Measurements from ENCODE around the gene OGFOD1.

DNA sequence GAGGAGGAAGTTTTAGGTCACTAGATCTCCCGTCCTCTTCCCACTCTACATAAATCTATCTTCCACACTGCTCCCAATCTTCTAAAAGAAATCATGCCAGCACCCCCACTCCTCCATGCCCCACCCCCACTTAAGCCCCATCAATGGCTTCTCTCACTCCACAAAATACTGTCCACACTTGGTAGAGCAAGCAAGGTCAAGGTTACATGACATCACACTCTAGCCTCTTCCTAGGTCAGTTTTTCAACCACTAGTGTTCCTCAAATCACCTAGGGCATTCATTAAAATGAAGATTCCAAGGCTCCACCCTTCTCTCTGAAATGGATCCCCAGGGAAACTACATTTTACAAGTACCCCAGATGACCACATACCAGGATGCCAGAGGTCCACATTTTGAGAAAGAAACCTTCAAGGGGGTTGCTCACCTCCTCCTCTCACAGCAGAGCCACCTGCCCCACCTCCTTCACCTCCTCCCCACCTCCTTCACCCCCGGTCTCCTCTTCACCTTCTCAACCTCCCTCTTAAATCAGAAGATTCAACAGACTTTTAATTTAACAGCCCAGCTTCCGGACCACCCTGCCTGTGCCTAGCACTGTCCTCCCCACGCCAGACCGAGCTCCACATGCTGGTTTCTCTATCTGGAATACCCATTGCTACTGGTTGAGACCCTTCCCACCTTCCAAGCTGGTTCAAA is 29.2 kb upstream of the OGFOD1 start:
- TF ChIP-seq RAD21 (IDR thresholded peaks at IDR 0.05; ENCODE audit: insufficient read depth, low read depth, low read length) (no peak), JUND (IDR thresholded peaks at IDR 0.05; ENCODE audit: low read depth, low read length) (no peak), CBX5 (IDR thresholded peaks at IDR 0.05; ENCODE audit: low read depth) (no peak), CREM (IDR thresholded peaks at IDR 0.05; ENCODE audit: low read depth) (no peak), EP300 (IDR thresholded peaks at IDR 0.05; ENCODE audit: borderline replicate concordance in 1 of 2, control insufficient read depth in 1 of 2, low read depth in 2 of 2, low read length in 2 of 2) (no peak), BMI1 (IDR thresholded peaks at IDR 0.05; ENCODE audit: borderline replicate concordance) (no peak), POLR2A (IDR thresholded peaks at IDR 0.05; ENCODE audit: low read depth, low read length) (no peak), NRF1 (conservative IDR thresholded peaks at IDR 0.05; ENCODE audit: low read depth, low read length) (no peak)

All from GM12878 (cell line).